Liver (tissue), 9 donors: Measurements from ENCODE around the gene LDLRAD3. TPM values are rescaled to one million over a fixed set of nuclear protein-coding genes. Genes with fewer than 3 reads are reported as not detected.

Experiments used
- DNase-seq: peaks from one replicate; pipeline ENCODE4 v3.0.0-alpha.2; 2017; ENCODE audit warnings: low spot score
- H3K27ac ChIP-seq, 2 donors: one replicate each; pipeline ENCODE4 v1.7.0; 2013; ENCODE audit warnings: inconsistent platforms in 2 of 2, low read length in 2 of 2, control low read depth in 1 of 2, low read depth in 1 of 2, mild to moderate bottlenecking in 1 of 2
- H3K27me3 ChIP-seq, 4 donors: one replicate each; pipeline versions ENCODE4 v1.6.1 to v1.7.0; 2013; ENCODE audit warnings: low read length in 3 of 4, inconsistent platforms in 1 of 4, mild to moderate bottlenecking in 1 of 4, moderate library complexity in 1 of 4; ENCODE audit not compliant: control insufficient read depth in 4 of 4, insufficient read depth in 4 of 4
- H3K36me3 ChIP-seq, 4 donors: one replicate each; pipeline versions ENCODE4 v1.6.1 to v1.7.0; 2013; ENCODE audit warnings: low read length in 3 of 4, mild to moderate bottlenecking in 3 of 4, low read depth in 1 of 4, moderate library complexity in 1 of 4; ENCODE audit not compliant: control insufficient read depth in 4 of 4, insufficient read depth in 3 of 4
- H3K4me1 ChIP-seq, 4 donors: one replicate each; pipeline versions ENCODE4 v1.6.1 to v1.7.0; 2013; ENCODE audit warnings: low read length in 3 of 4, mild to moderate bottlenecking in 3 of 4, moderate library complexity in 1 of 4; ENCODE audit not compliant: control insufficient read depth in 4 of 4, insufficient read depth in 4 of 4
- H3K4me3 ChIP-seq, 3 donors: one replicate each; pipeline versions ENCODE4 v1.6.1 to v1.7.0; 2013; ENCODE audit warnings: low read length in 3 of 3, control low read depth in 1 of 3, low read depth in 1 of 3, mild to moderate bottlenecking in 1 of 3
- H3K9ac ChIP-seq, 2 donors: one replicate each; pipeline ENCODE4 v1.7.0; 2013; ENCODE audit warnings: low read length in 2 of 2, mild to moderate bottlenecking in 2 of 2, moderate library complexity in 2 of 2, control low read depth in 1 of 2, low read depth in 1 of 2
- H3K9me3 ChIP-seq, 4 donors: one replicate each; pipeline versions ENCODE4 v1.6.1 to v1.7.0; 2013; ENCODE audit warnings: low read length in 3 of 4; ENCODE audit not compliant: control insufficient read depth in 4 of 4
- CTCF ChIP-seq: fragments of 150-350 bp; IDR thresholded peaks from 2 replicates; pipeline ENCODE4 v1.5.1; 2017; ENCODE audit warnings: improper control_type of control experiment, low read depth, low read length; ENCODE audit not compliant: missing input control
- EGR1 ChIP-seq, 2 donors: IDR thresholded peaks; 2 replicates each; pipeline ENCODE4 v1.6.1; 2016 to 2018; ENCODE audit warnings: antibody characterized with exemption in 2 of 2, low read depth in 2 of 2
- FOXA1 ChIP-seq: IDR thresholded peaks from 2 replicates; pipeline ENCODE4 v1.6.1; 2016; ENCODE audit warnings: antibody characterized with exemption
- FOXA2 ChIP-seq: IDR thresholded peaks from 2 replicates; pipeline ENCODE4 v1.6.1; 2016; ENCODE audit warnings: antibody characterized with exemption
- GABPA ChIP-seq, 2 donors: IDR thresholded peaks in 1 of 2; conservative IDR thresholded peaks in 1 of 2; 2 replicates each; pipeline ENCODE4 v1.6.1; 2016; ENCODE audit warnings: antibody characterized with exemption in 2 of 2, mild to moderate bottlenecking in 1 of 2, moderate library complexity in 1 of 2
- HNF4A ChIP-seq, 2 donors: conservative IDR thresholded peaks; 2 replicates each; pipeline ENCODE4 v1.6.1; 2016; ENCODE audit warnings: antibody characterized with exemption in 2 of 2, mild to moderate bottlenecking in 2 of 2
- HNF4G ChIP-seq: IDR thresholded peaks from 2 replicates; pipeline ENCODE4 v1.6.1; 2016; ENCODE audit warnings: antibody characterized with exemption
- JUND ChIP-seq, 2 donors: IDR thresholded peaks; 2 replicates each; pipeline ENCODE4 v1.6.1; 2016; ENCODE audit warnings: antibody characterized with exemption in 2 of 2
- NR2F2 ChIP-seq: IDR thresholded peaks from 2 replicates; pipeline ENCODE4 v1.6.1; 2016; ENCODE audit warnings: antibody characterized with exemption
- RAD21 ChIP-seq, 2 donors: IDR thresholded peaks; 2 replicates each; pipeline ENCODE4 v1.6.1; 2016; ENCODE audit warnings: antibody characterized with exemption in 2 of 2, mild to moderate bottlenecking in 2 of 2
- REST ChIP-seq: IDR thresholded peaks from 2 replicates; pipeline ENCODE4 v1.6.1; 2016; ENCODE audit warnings: antibody characterized with exemption, mild to moderate bottlenecking
- RXRA ChIP-seq, 2 donors: IDR thresholded peaks; 2 replicates each; pipeline ENCODE4 v1.6.1; 2017 to 2018; ENCODE audit warnings: antibody characterized with exemption in 2 of 2, mild to moderate bottlenecking in 1 of 2
- SP1 ChIP-seq: IDR thresholded peaks from 2 replicates; pipeline ENCODE4 v1.6.1; 2018; ENCODE audit warnings: antibody characterized with exemption, mild to moderate bottlenecking
- TAF1 ChIP-seq: conservative IDR thresholded peaks from 2 replicates; pipeline ENCODE4 v1.6.1; 2016; ENCODE audit warnings: antibody characterized with exemption, mild to moderate bottlenecking
- YY1 ChIP-seq: IDR thresholded peaks from 2 replicates; pipeline ENCODE4 v1.6.1; 2016; ENCODE audit warnings: antibody characterized with exemption, mild to moderate bottlenecking
- ZBTB33 ChIP-seq: IDR thresholded peaks from 2 replicates; pipeline ENCODE4 v1.6.1; 2016; ENCODE audit warnings: antibody characterized with exemption
- WGBS: extraction: QIAGEN DNeasy Blood & Tissue Kit; methylation state at CpG from one replicate; pipeline ENCODE4 v1.1.7; 2013; 5-methylcytosine and 5-hydroxymethylcytosine counted together
- polyA plus RNA-seq, 2 donors: library from polyadenylated mRNA; stranded (reverse) in 1 of 2; unstranded in 1 of 2; fragments of 200-250 nt in 1 of 2; fragments of >200 nt in 1 of 2; fragmentation: Nextera tagmentation in 1 of 2; extraction: Ambion mirVana in 1 of 2; gene quantifications; one replicate each; pipeline versions ENCODE4 v1.2.1 to v1.2.3, GENCODE V29; 2013 to 2015
- total RNA-seq, 2 donors: library from RNA; depleted of rRNA; stranded (reverse); fragments of >200 nt; gene quantifications; one replicate each; pipeline ENCODE4 v1.2.3, GENCODE V29; 2014
- TF ChIP-seq, protein P1 (sequence below): IDR thresholded peaks from 2 replicates; pipeline ENCODE4 v1.6.1; 2016; ENCODE audit warnings: antibody characterized with exemption
- TF ChIP-seq, protein P2 (sequence below): IDR thresholded peaks from 2 replicates; pipeline ENCODE4 v1.6.1; 2016; ENCODE audit warnings: antibody characterized with exemption
- donor health status: healthy.
- donor health status: healthy.
- donor health status: healthy.
- donor health status: healthy.
- donor health status: healthy.

LDLRAD3 gene
- total and polyA plus RNA-seq, 4 donors: 0.75 to 1.3 (median 0.93) TPM

- peaks cover 0 to 3% (median 0%) of the 10 kb centered on the region in 4 donors for H3K27me3 ChIP-seq
- H3K9ac ChIP-seq: no peak overlapping the region
- DNase-seq: no peak
- H3K27ac ChIP-seq: no peak overlapping the region
- no peaks in the 10 kb centered on the region for H3K4me1 ChIP-seq
- H3K36me3 ChIP-seq: no peaks in the 10 kb centered on the region
- WGBS: 88% methylated on average over 1 of the region's 1 CpG
- TF ChIP-seq JUND (IDR thresholded peaks at IDR 0.05) (no peak), EGR1 (IDR thresholded peaks at IDR 0.05; ENCODE audit: low read depth in 2 of 2) (no peak), TAF1 (no peak), ZBTB33 (no peak), YY1 (no peak), RXRA (IDR thresholded peaks at IDR 0.05) (no peak), CTCF (no peak), NR2F2 (no peak), FOXA1 (no peak), GABPA (IDR thresholded peaks at IDR 0.05 in 1 of 2, conservative IDR thresholded peaks at IDR 0.05 in 1 of 2) (no peak), HNF4A (conservative IDR thresholded peaks at IDR 0.05) (no peak), RAD21 (IDR thresholded peaks at IDR 0.05) (no peak)
- TF ChIP-seq, protein P1, sequence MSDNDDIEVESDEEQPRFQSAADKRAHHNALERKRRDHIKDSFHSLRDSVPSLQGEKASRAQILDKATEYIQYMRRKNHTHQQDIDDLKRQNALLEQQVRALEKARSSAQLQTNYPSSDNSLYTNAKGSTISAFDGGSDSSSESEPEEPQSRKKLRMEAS: no peak
- TF ChIP-seq, protein P2, sequence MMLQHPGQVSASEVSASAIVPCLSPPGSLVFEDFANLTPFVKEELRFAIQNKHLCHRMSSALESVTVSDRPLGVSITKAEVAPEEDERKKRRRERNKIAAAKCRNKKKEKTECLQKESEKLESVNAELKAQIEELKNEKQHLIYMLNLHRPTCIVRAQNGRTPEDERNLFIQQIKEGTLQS: no peak
- no peaks in the 10 kb centered on the region for H3K9me3 ChIP-seq
- H3K4me3 ChIP-seq: no peak overlapping the region
These were observed 80.9 kb downstream of the LDLRAD3 start for GRCh38 chr11:36024716-36025115.

DNA sequence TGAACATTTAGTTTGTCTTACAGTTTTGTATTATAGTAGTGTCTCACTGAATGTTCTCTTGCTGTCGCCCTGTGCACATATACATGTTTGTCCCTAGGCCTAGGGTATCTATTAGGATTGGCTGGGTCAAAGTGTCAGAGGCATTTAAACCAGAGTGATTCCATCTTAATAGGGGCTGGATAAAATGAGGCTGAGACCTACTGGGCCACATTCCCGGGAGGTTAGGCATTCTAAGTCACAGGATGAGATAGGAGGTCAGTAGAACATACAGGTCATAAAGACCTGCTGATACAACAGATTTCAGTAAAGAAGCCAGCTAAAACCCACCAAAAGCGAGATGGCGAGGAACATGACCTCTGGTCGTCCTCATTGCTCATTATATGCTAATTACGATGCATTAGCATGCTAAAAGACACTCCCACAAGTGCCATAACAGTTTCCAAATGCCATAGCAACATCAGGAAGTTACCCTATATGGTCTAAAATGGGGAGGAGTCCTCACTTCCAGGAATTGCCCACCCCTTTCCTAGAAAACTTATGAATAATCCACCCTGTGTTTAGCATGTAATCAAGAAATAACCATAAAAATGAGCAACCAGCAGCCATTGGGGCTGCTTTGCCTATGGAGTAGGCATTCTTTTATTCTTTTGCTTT lies 82.6 kb downstream of the LDLRAD3 start:
- Histone ChIP-seq H3K4me1 (no peaks in the 10 kb centered on the region), H3K9ac (no peak overlapping the region), H3K9me3 (no peaks in the 10 kb centered on the region), H3K4me3 (no peak overlapping the region), H3K27ac (no peak overlapping the region), H3K36me3 (no peaks in the 10 kb centered on the region), H3K27me3 (no peaks in the 10 kb centered on the region)
- WGBS: 90% methylated on average over 6 of the region's 6 CpGs
- no peak for DNase-seq
- TF ChIP-seq, protein P2: no peak
- TF ChIP-seq RAD21 (IDR thresholded peaks at IDR 0.05): no peak
- TF ChIP-seq NR2F2: no peak
- no peak for TF ChIP-seq CTCF
- TF ChIP-seq FOXA1: no peak
- no peak for TF ChIP-seq ZBTB33
- no peak for TF ChIP-seq HNF4G
- TF ChIP-seq FOXA2: no peak
- TF ChIP-seq HNF4A (conservative IDR thresholded peaks at IDR 0.05): no peak
- TF ChIP-seq YY1: no peak
- no peak for TF ChIP-seq SP1
- no peak for TF ChIP-seq REST
- TF ChIP-seq, protein P1: no peak
- TF ChIP-seq RXRA (IDR thresholded peaks at IDR 0.05): no peak
- TF ChIP-seq TAF1: no peak
